ENCODE measurements around the gene EVPL.

DNA sequence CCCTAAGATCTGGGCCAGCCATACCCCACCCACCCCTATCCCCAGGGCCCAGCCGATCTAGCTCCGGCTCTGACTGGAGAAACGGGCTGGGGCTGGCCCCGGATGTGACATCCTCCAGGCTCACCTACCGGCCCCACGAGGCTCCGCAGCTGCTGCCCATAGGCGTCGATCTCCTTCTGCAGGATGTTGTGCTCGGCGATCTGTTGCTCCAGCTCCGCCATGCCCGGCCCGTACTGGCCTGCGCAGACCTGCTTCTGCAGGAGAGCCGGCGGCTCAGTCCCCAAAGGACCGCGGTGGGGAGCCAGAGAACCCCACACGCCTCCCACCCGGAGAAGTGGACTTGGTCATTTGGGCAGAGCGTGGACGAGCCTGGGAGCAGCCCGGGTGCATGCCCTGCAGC is 4.8 kb downstream of the EVPL start:
- TF ChIP-seq, protein P1, sequence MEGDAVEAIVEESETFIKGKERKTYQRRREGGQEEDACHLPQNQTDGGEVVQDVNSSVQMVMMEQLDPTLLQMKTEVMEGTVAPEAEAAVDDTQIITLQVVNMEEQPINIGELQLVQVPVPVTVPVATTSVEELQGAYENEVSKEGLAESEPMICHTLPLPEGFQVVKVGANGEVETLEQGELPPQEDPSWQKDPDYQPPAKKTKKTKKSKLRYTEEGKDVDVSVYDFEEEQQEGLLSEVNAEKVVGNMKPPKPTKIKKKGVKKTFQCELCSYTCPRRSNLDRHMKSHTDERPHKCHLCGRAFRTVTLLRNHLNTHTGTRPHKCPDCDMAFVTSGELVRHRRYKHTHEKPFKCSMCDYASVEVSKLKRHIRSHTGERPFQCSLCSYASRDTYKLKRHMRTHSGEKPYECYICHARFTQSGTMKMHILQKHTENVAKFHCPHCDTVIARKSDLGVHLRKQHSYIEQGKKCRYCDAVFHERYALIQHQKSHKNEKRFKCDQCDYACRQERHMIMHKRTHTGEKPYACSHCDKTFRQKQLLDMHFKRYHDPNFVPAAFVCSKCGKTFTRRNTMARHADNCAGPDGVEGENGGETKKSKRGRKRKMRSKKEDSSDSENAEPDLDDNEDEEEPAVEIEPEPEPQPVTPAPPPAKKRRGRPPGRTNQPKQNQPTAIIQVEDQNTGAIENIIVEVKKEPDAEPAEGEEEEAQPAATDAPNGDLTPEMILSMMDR (conservative IDR thresholded peaks at IDR 0.05), result no peak
- no peak for TF ChIP-seq ZFX (IDR thresholded peaks at IDR 0.05)

All from C4-2B (cell line).